Measurements from ENCODE around the gene LCN15.
A peak's percentile ranks its signal among the peaks of the same experiment; 100 is the strongest.
"Not testable (repeated sequence)": the region's sequence is repeated elsewhere in the genome, so short reads cannot be mapped to it uniquely, and the experiment has no call there.

LCN15 gene

GRCh38 chr9:136711751-136712689 lies 52.3 kb downstream of the LCN15 start, which contains the start of gene DIPK1B:
Gene DIPK1B, plus strand, starts transcription at chr9:136712572. Its CDS starts 94 bp downstream, at chr9:136712666.
- Histone ChIP-seq H4K20me1 (ENCODE audit: insufficient read depth) (no peaks in the 10 kb centered on the region), H3K79me2 (ENCODE audit: insufficient read depth, low read depth) (no peaks in the 10 kb centered on the region), H3K4me3 (IDR thresholded peaks at IDR 0.05; ENCODE audit: insufficient read depth, low read depth, low read length) (no peak within 1 kb of the TSS), H3K4me1 (ENCODE audit: low read depth, poor library complexity, severe bottlenecking) (peaks cover 17% of the 10 kb centered on the region), H3K27me3 (ENCODE audit: insufficient read depth, low read depth) (no peaks in the 10 kb centered on the region), H3K4me2 (peak within 1 kb of the TSS; percentile 97), H3K36me3 (ENCODE audit: insufficient read depth) (no peaks in the 10 kb centered on the region), H3K9ac (peak within 1 kb of the TSS; percentile 64; the same call in 1 of the 2 replicates), H2AFZ (ENCODE audit: low read depth) (peak within 1 kb of the TSS; percentile 54), H3K27ac (no peak within 1 kb of the TSS)
- no peak for TF ChIP-seq CTCF (conservative IDR thresholded peaks at IDR 0.05; ENCODE audit: low read depth, low read length)

GRCh38 chr9:136711219-136711648 lies 53.1 kb downstream of the LCN15 start:
- H4K20me1 ChIP-seq (ENCODE audit: insufficient read depth); H3K4me2 ChIP-seq; H3K27me3 ChIP-seq (ENCODE audit: insufficient read depth, low read depth); H2AFZ ChIP-seq (ENCODE audit: low read depth); H3K9ac ChIP-seq; H3K27ac ChIP-seq; H3K4me3 ChIP-seq (IDR thresholded peaks at IDR 0.05; ENCODE audit: insufficient read depth, low read depth, low read length); H3K79me2 ChIP-seq (ENCODE audit: insufficient read depth, low read depth); H3K36me3 ChIP-seq (ENCODE audit: insufficient read depth): not testable (repeated sequence)
- H3K4me1 ChIP-seq (ENCODE audit: low read depth, poor library complexity, severe bottlenecking): peaks cover 17% of the 10 kb centered on the region

- no peak overlapping the region for H3K4me2 ChIP-seq
- no peak overlapping the region for H3K4me3 ChIP-seq (IDR thresholded peaks at IDR 0.05; ENCODE audit: insufficient read depth, low read depth, low read length)
- H3K79me2 ChIP-seq (ENCODE audit: insufficient read depth, low read depth): no peaks in the 10 kb centered on the region
- no peaks in the 10 kb centered on the region for H3K27me3 ChIP-seq (ENCODE audit: insufficient read depth, low read depth)
- peaks cover 17% of the 10 kb centered on the region for H3K4me1 ChIP-seq (ENCODE audit: low read depth, poor library complexity, severe bottlenecking)
- H4K20me1 ChIP-seq (ENCODE audit: insufficient read depth): no peaks in the 10 kb centered on the region
- TF ChIP-seq CTCF (conservative IDR thresholded peaks at IDR 0.05; ENCODE audit: low read depth, low read length): no peak
- H3K36me3 ChIP-seq (ENCODE audit: insufficient read depth): no peaks in the 10 kb centered on the region
- H3K27ac ChIP-seq: no peak overlapping the region
- no peak overlapping the region for H3K9ac ChIP-seq
- no peak overlapping the region for H2AFZ ChIP-seq (ENCODE audit: low read depth)
These were observed 53.8 kb downstream of the LCN15 start for GRCh38 chr9:136710543-136710942.

Data from KMS-11 (cell line).